ENCODE data around the gene IFIT1B.
"Not testable (repeated sequence)": the region's sequence is repeated elsewhere in the genome, so short reads cannot be mapped to it uniquely, and the experiment has no call there.

Gene IFIT1B

GRCh38 chr10:89404104-89405047 is 26.5 kb downstream of the IFIT1B start:
- no peaks in the 10 kb centered on the region for H3K79me1 ChIP-seq (ENCODE audit: low read length)
- H3K4me2 ChIP-seq (ENCODE audit: low read length), result no peak overlapping the region
- no peaks in the 10 kb centered on the region for H3K4me1 ChIP-seq (ENCODE audit: control insufficient read depth in 1 of 2, insufficient read depth in 2 of 2, low read length in 2 of 2)
- H3K27ac ChIP-seq (ENCODE audit: low read depth, low read length), result no peak overlapping the region
- H3K27me3 ChIP-seq (ENCODE audit: insufficient read depth, low read length), result no peaks in the 10 kb centered on the region
- H2AK5ac ChIP-seq (ENCODE audit: low read length), result no peak overlapping the region
- H3K18ac ChIP-seq (ENCODE audit: low read length), result no peak overlapping the region
- no peak overlapping the region for H3K4ac ChIP-seq (ENCODE audit: low read depth, low read length)
- no peak overlapping the region for H3K14ac ChIP-seq (ENCODE audit: low read length)
- no peak overlapping the region for H2BK5ac ChIP-seq (ENCODE audit: low read depth, low read length, poor library complexity)
- no peaks in the 10 kb centered on the region for H3K9me3 ChIP-seq (ENCODE audit: insufficient read depth, low read depth, low read length)
- no peak for DNase-seq
- H3K23ac ChIP-seq (ENCODE audit: low read length), result no peak overlapping the region
- no peak overlapping the region for H2BK120ac ChIP-seq (ENCODE audit: insufficient read depth, low read length, poor library complexity)
- no peak overlapping the region for H2BK12ac ChIP-seq (ENCODE audit: low read length)
- no peak overlapping the region for H3K4me3 ChIP-seq (ENCODE audit: low read depth, low read length)
- no peak overlapping the region for H4K91ac ChIP-seq (ENCODE audit: low read depth, low read length)
- no peak overlapping the region for H4K12ac ChIP-seq (ENCODE audit: low read depth, low read length)
- WGBS (ENCODE audit: extremely low coverage, insufficient coverage, insufficient read length), result no CpG with 5 or more reads among the region's 11 CpGs
- H3K9ac ChIP-seq (ENCODE audit: low read length), result no peak overlapping the region
- no peaks in the 10 kb centered on the region for H3K36me3 ChIP-seq (ENCODE audit: control insufficient read depth in 1 of 2, insufficient read depth in 2 of 2, low read length in 2 of 2)
- H4K8ac ChIP-seq (ENCODE audit: low read depth, low read length), result no peak overlapping the region
- H2AFZ ChIP-seq (ENCODE audit: insufficient read depth, low read length, poor library complexity), result no peak overlapping the region
- no peaks in the 10 kb centered on the region for H3K79me2 ChIP-seq (ENCODE audit: control insufficient read depth, insufficient read depth, low read length, poor library complexity)

GRCh38 chr10:89406178-89406577 is 28.3 kb downstream of the IFIT1B start:
- H4K12ac ChIP-seq (ENCODE audit: low read depth, low read length); H3K4me1 ChIP-seq (ENCODE audit: control insufficient read depth in 1 of 2, insufficient read depth in 2 of 2, low read length in 2 of 2); H2BK5ac ChIP-seq (ENCODE audit: low read depth, low read length, poor library complexity); H3K14ac ChIP-seq (ENCODE audit: low read length); H3K9ac ChIP-seq (ENCODE audit: low read length); H3K36me3 ChIP-seq (ENCODE audit: control insufficient read depth in 1 of 2, insufficient read depth in 2 of 2, low read length in 2 of 2); H4K91ac ChIP-seq (ENCODE audit: low read depth, low read length); H2BK12ac ChIP-seq (ENCODE audit: low read length); H3K18ac ChIP-seq (ENCODE audit: low read length); H3K79me2 ChIP-seq (ENCODE audit: control insufficient read depth, insufficient read depth, low read length, poor library complexity); H2AK5ac ChIP-seq (ENCODE audit: low read length); H3K27me3 ChIP-seq (ENCODE audit: insufficient read depth, low read length); H3K4ac ChIP-seq (ENCODE audit: low read depth, low read length); H3K79me1 ChIP-seq (ENCODE audit: low read length); H4K8ac ChIP-seq (ENCODE audit: low read depth, low read length); DNase-seq; H2AFZ ChIP-seq (ENCODE audit: insufficient read depth, low read length, poor library complexity); H3K9me3 ChIP-seq (ENCODE audit: insufficient read depth, low read depth, low read length); H3K4me3 ChIP-seq (ENCODE audit: low read depth, low read length); H2BK120ac ChIP-seq (ENCODE audit: insufficient read depth, low read length, poor library complexity); H3K4me2 ChIP-seq (ENCODE audit: low read length); H3K27ac ChIP-seq (ENCODE audit: low read depth, low read length); H3K23ac ChIP-seq (ENCODE audit: low read length): not testable (repeated sequence)
- WGBS (ENCODE audit: extremely low coverage, insufficient coverage, insufficient read length), result no CpG with 5 or more reads among the region's 9 CpGs

GRCh38 chr10:89407792-89408191 is 29.9 kb downstream of the IFIT1B start:
- H4K12ac ChIP-seq (ENCODE audit: low read depth, low read length); H3K9me3 ChIP-seq (ENCODE audit: insufficient read depth, low read depth, low read length); H3K27me3 ChIP-seq (ENCODE audit: insufficient read depth, low read length); H4K8ac ChIP-seq (ENCODE audit: low read depth, low read length); H2BK120ac ChIP-seq (ENCODE audit: insufficient read depth, low read length, poor library complexity); H2BK5ac ChIP-seq (ENCODE audit: low read depth, low read length, poor library complexity); H3K4ac ChIP-seq (ENCODE audit: low read depth, low read length); H3K18ac ChIP-seq (ENCODE audit: low read length); H3K9ac ChIP-seq (ENCODE audit: low read length); H4K91ac ChIP-seq (ENCODE audit: low read depth, low read length); H2AK5ac ChIP-seq (ENCODE audit: low read length); H2AFZ ChIP-seq (ENCODE audit: insufficient read depth, low read length, poor library complexity); H3K27ac ChIP-seq (ENCODE audit: low read depth, low read length); H3K79me1 ChIP-seq (ENCODE audit: low read length); H3K14ac ChIP-seq (ENCODE audit: low read length); H3K23ac ChIP-seq (ENCODE audit: low read length); H3K4me2 ChIP-seq (ENCODE audit: low read length); H3K4me3 ChIP-seq (ENCODE audit: low read depth, low read length); H3K79me2 ChIP-seq (ENCODE audit: control insufficient read depth, insufficient read depth, low read length, poor library complexity); H3K36me3 ChIP-seq (ENCODE audit: control insufficient read depth in 1 of 2, insufficient read depth in 2 of 2, low read length in 2 of 2); H2BK12ac ChIP-seq (ENCODE audit: low read length); H3K4me1 ChIP-seq (ENCODE audit: control insufficient read depth in 1 of 2, insufficient read depth in 2 of 2, low read length in 2 of 2); DNase-seq: not testable (repeated sequence)
- no CpG with 5 or more reads among the region's 3 CpGs for WGBS (ENCODE audit: extremely low coverage, insufficient coverage, insufficient read length)

GRCh38 chr10:89409282-89409681 is 31.4 kb downstream of the IFIT1B start:
- H3K9ac ChIP-seq (ENCODE audit: low read length); H3K4ac ChIP-seq (ENCODE audit: low read depth, low read length); H3K27me3 ChIP-seq (ENCODE audit: insufficient read depth, low read length); H2BK5ac ChIP-seq (ENCODE audit: low read depth, low read length, poor library complexity); H2AFZ ChIP-seq (ENCODE audit: insufficient read depth, low read length, poor library complexity); H3K4me2 ChIP-seq (ENCODE audit: low read length); H3K27ac ChIP-seq (ENCODE audit: low read depth, low read length); H2BK12ac ChIP-seq (ENCODE audit: low read length); H2BK120ac ChIP-seq (ENCODE audit: insufficient read depth, low read length, poor library complexity); H3K23ac ChIP-seq (ENCODE audit: low read length); H3K9me3 ChIP-seq (ENCODE audit: insufficient read depth, low read depth, low read length); H4K12ac ChIP-seq (ENCODE audit: low read depth, low read length); H3K79me2 ChIP-seq (ENCODE audit: control insufficient read depth, insufficient read depth, low read length, poor library complexity); H2AK5ac ChIP-seq (ENCODE audit: low read length); H3K14ac ChIP-seq (ENCODE audit: low read length); H3K4me3 ChIP-seq (ENCODE audit: low read depth, low read length); H3K18ac ChIP-seq (ENCODE audit: low read length); H3K36me3 ChIP-seq (ENCODE audit: control insufficient read depth in 1 of 2, insufficient read depth in 2 of 2, low read length in 2 of 2); H3K4me1 ChIP-seq (ENCODE audit: control insufficient read depth in 1 of 2, insufficient read depth in 2 of 2, low read length in 2 of 2); H4K91ac ChIP-seq (ENCODE audit: low read depth, low read length); H4K8ac ChIP-seq (ENCODE audit: low read depth, low read length); DNase-seq; H3K79me1 ChIP-seq (ENCODE audit: low read length): not testable (repeated sequence)
- no CpG with 5 or more reads among the region's 5 CpGs for WGBS (ENCODE audit: extremely low coverage, insufficient coverage, insufficient read length)

Measured in trophoblast cell (in vitro differentiated cells and primary cell).